Gastrocnemius medialis (tissue), 4 donors: ENCODE measurements around the gene ANGEL2. TPM values are rescaled to one million over a fixed set of nuclear protein-coding genes. Genes with fewer than 3 reads are reported as not detected.

Source experiments
- ATAC-seq, 2 donors: fragments of 150-250 bp; one replicate each; pipeline ENCODE4 v1.9.1; 2016
- DNase-seq, 2 donors: peaks; one replicate each; pipeline ENCODE4 v3.0.0-alpha.2; 2019
- H3K27ac ChIP-seq, 4 donors: fragments of 200-600 bp; sonication (generic); 1 replicate in 1 of 4; 2 replicates in 3 of 4; pipeline ENCODE4 v1.5.1; 2016 to 2018; ENCODE audit warnings: mild to moderate bottlenecking in 2 of 4, moderate library complexity in 1 of 4
- H3K27me3 ChIP-seq, 3 donors: fragments of 200-600 bp; sonication (generic) in 2 of 3; 1 replicate in 1 of 3; 2 replicates in 2 of 3; pipeline versions ENCODE4 v1.5.1 to v1.6.0; 2016 to 2019; ENCODE audit warnings: mild to moderate bottlenecking in 1 of 3, moderate library complexity in 1 of 3
- H3K36me3 ChIP-seq, 2 donors: fragments of 200-600 bp; sonication (generic) in 1 of 2; one replicate each; pipeline ENCODE4 v1.5.1; 2017 to 2018
- H3K4me1 ChIP-seq, 2 donors: fragments of 200-600 bp; sonication (generic) in 1 of 2; one replicate each; pipeline ENCODE4 v1.5.1; 2016 to 2017; ENCODE audit warnings: mild to moderate bottlenecking in 2 of 2
- H3K4me3 ChIP-seq, 4 donors: fragments of 200-600 bp; sonication (generic) in 3 of 4; 1 replicate in 1 of 4; 2 replicates in 3 of 4; pipeline ENCODE4 v1.5.1; 2016 to 2019; ENCODE audit warnings: mild to moderate bottlenecking in 2 of 4
- H3K9me3 ChIP-seq, 3 donors: fragments of 200-600 bp; sonication (generic) in 2 of 3; 1 replicate in 1 of 3; 2 replicates in 2 of 3; pipeline ENCODE4 v1.5.1; 2016 to 2019
- POLR2A ChIP-seq, 2 donors: fragments of 450-650 bp; IDR thresholded peaks; one replicate each; pipeline ENCODE4 v1.6.1; 2017; ENCODE audit warnings: antibody characterized with exemption in 2 of 2, mild to moderate bottlenecking in 2 of 2, moderate library complexity in 2 of 2
- in situ Hi-C, 4 donors: fragments of 200-750 bp; cut with MboI; loops; one replicate each; pipeline versions ENCODE4 v1.15.0 to v1.8.0; 2017; ENCODE audit warnings: low sequenced_read_pairs in 4 of 4
- intact Hi-C: fragments of 100-400 bp; cut with DNase I; formaldehyde crosslinking; loops from one replicate; pipeline ENCODE4 v1.15.1; 2023; ENCODE audit warnings: low total_unique reads
- total RNA-seq, 4 donors: library from RNA; depleted of rRNA; stranded (reverse); fragments of >200 nt; gene quantifications; one replicate each; pipeline versions ENCODE4 v1.1.0 to v1.2.3, GENCODE V29; 2016
- TF ChIP-seq, protein P1 (sequence below), 5 experiments: fragments of 450-650 bp in 3 of 5; fragments of 200-600 bp in 2 of 5; sonication (generic) in 2 of 5; IDR thresholded peaks in 4 of 5; conservative IDR thresholded peaks in 1 of 5; 1 replicate in 4 of 5; 2 replicates in 1 of 5; pipeline ENCODE4 v1.5.1; 2016 to 2019; ENCODE audit warnings: antibody characterized with exemption in 5 of 5, mild to moderate bottlenecking in 3 of 5, moderate library complexity in 3 of 5

The ANGEL2 gene
- total RNA-seq, 4 donors from 2014 or later, result 17.7 to 33.2 (median 25.1) TPM

DNA sequence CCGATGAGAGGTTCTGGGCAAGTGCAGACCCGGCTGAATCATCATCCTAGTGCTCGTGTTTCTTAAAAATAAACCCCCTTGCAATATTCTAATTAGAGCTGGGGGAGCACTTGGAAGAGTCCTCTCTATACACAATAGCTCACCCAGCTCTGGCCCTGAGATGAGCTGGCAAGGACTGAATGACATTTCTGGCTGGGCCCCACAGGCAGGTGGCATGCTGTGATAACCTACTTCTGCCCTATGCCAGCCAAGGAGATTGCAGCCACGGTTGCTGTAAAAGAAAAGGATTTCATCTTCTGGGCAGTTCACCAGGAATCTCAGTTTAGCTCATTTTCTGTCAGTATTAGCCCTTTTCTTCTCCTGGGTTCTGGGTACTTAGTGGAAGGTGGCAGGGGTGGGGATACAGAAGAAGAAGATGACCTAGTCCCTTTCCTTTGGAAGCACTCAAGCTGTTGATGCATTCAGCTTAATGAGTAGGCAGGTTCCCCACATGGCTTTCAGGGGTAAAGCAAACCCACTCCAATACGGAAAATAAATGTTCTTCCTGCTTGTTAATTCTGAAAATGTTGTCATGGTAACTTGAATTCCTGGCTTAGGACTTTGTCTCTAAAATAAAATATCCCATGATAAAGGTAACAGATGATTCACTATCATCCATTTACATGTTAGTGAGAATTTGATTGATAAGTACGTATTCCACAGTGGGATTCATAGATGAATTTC, 33.1 kb downstream of the ANGEL2 start:
- peak; percentile 28 for ATAC-seq

DNA sequence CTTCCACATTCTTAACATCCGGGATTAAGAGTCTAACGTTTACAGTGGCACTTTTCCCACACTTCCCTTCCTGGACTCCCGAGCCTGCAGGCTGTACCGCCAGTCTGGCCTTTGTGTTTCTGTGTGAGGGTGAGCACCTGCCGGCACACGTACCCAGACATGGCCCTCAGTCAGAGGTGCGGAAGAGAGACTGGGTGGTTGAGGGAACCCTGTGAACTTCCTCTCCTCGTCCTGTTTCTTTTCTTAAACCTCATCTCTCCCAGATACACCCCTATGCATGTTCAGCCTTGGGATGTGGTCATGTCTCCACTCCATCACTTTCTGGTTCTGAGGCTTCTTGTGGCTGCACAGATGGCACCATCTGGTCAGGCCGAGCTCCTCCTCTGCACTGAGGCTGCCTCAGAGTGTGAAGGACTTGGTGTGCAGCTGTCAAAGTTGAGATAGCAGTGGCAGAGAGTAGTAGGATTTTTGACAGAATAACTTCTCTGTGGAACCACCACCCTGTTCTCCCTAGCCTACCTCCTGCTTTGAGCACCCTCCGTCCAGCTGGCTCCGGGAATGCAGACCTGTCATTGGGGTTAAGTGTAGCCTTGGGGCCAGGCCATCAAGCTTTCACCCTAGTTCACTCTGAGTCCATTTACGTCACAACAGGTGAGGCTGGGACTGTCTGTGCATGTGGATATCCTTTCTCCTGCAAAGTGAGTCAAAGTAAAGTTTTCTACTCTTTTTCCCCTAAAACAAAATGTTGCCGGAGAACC, 33.9 kb downstream of the ANGEL2 start:
- in situ Hi-C loops, result loop anchor here in 3 of 4 donors (25.0 kb wide), 2 partner anchors 169 to 319 kb away; no protein-coding TSS in a partner anchor
- intact Hi-C loops, result loop anchor here (5.0 kb wide), 2 partner anchors 59 to 124 kb away; partner anchors contain the start of gene FLVCR1
- peaks cover 45 to 46% of the 10 kb centered on the region in 2 donors for H3K4me1 ChIP-seq
- no peaks in the 10 kb centered on the region for H3K36me3 ChIP-seq
- peak overlapping the region; percentile 35 to 70 (median 59) for H3K27ac ChIP-seq
- no peak overlapping the region for H3K4me3 ChIP-seq
- TF ChIP-seq POLR2A (IDR thresholded peaks at IDR 0.05), result no peak
- TF ChIP-seq, protein P1, sequence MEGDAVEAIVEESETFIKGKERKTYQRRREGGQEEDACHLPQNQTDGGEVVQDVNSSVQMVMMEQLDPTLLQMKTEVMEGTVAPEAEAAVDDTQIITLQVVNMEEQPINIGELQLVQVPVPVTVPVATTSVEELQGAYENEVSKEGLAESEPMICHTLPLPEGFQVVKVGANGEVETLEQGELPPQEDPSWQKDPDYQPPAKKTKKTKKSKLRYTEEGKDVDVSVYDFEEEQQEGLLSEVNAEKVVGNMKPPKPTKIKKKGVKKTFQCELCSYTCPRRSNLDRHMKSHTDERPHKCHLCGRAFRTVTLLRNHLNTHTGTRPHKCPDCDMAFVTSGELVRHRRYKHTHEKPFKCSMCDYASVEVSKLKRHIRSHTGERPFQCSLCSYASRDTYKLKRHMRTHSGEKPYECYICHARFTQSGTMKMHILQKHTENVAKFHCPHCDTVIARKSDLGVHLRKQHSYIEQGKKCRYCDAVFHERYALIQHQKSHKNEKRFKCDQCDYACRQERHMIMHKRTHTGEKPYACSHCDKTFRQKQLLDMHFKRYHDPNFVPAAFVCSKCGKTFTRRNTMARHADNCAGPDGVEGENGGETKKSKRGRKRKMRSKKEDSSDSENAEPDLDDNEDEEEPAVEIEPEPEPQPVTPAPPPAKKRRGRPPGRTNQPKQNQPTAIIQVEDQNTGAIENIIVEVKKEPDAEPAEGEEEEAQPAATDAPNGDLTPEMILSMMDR (IDR thresholded peaks at IDR 0.05 in 4 of 5, conservative IDR thresholded peaks at IDR 0.05 in 1 of 5), result no peak
- no peaks in the 10 kb centered on the region for H3K27me3 ChIP-seq
- H3K9me3 ChIP-seq, result no peaks in the 10 kb centered on the region
- ATAC-seq, result no peak
- no peak for DNase-seq

More for the DNA sequence above, 33.1 kb downstream of the ANGEL2 start:
- Histone ChIP-seq H3K9me3 (no peaks in the 10 kb centered on the region), H3K4me1 (peaks cover 45 to 46% of the 10 kb centered on the region in 2 donors), H3K27me3 (no peaks in the 10 kb centered on the region), H3K27ac (peak overlapping the region in 3 of 4 donors; percentile 57 to 70 (median 61)), H3K36me3 (no peaks in the 10 kb centered on the region), H3K4me3 (no peak overlapping the region)
- TF ChIP-seq, protein P1 (IDR thresholded peaks at IDR 0.05 in 4 of 5, conservative IDR thresholded peaks at IDR 0.05 in 1 of 5), result no peak
- no peak for TF ChIP-seq POLR2A (IDR thresholded peaks at IDR 0.05)
- DNase-seq, result peak in 1 of 2 donors; percentile 31
- intact Hi-C loops, result loop anchor here (5.0 kb wide), 2 partner anchors 60 to 125 kb away; partner anchors contain the start of gene FLVCR1
- in situ Hi-C loops, result loop anchor here in 3 of 4 donors (25.0 kb wide), 2 partner anchors 170 to 320 kb away; no protein-coding TSS in a partner anchor

DNA sequence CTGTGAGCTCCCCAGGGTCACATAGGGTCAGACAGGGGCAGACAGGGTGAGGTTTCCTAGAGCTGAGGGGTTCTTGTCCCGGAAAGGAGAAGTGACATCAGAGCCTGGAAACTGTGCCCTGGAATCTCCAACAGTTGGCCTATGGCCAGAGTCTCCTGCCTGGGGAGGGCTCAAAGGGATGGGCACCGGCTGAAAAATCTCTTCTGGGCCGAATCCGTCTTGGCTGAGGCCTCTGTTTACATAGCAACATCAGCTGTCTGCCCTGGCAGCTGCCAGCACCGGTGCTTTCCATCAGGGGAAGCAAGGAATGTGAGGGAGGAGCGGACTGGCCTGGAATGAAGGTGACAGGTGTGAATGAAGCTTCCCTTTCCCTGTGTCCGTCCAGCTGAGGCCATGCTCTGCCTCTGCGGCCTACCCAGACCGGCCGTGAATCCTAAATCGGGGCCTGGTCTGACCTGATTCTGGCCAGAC, 34.6 kb downstream of the ANGEL2 start:
- Histone ChIP-seq H3K4me1 (peaks cover 45 to 46% of the 10 kb centered on the region in 2 donors), H3K27ac (peak overlapping the region in 3 of 4 donors; percentile 57 to 70 (median 61)), H3K27me3 (no peaks in the 10 kb centered on the region), H3K36me3 (no peaks in the 10 kb centered on the region), H3K9me3 (no peaks in the 10 kb centered on the region), H3K4me3 (no peak overlapping the region)
- DNase-seq (peak in 1 of 2 donors; percentile 31), ATAC-seq (peak; percentile 18 to 32)
- in situ Hi-C loops (loop anchor here in 3 of 4 donors (25.0 kb wide), 2 partner anchors 169 to 319 kb away; no protein-coding TSS in a partner anchor), intact Hi-C loops (loop anchor here (5.0 kb wide), 2 partner anchors 59 to 124 kb away; partner anchors contain the start of gene FLVCR1)
- TF ChIP-seq, protein P1 (IDR thresholded peaks at IDR 0.05 in 4 of 5, conservative IDR thresholded peaks at IDR 0.05 in 1 of 5), result no peak
- no peak for TF ChIP-seq POLR2A (IDR thresholded peaks at IDR 0.05)

DNA sequence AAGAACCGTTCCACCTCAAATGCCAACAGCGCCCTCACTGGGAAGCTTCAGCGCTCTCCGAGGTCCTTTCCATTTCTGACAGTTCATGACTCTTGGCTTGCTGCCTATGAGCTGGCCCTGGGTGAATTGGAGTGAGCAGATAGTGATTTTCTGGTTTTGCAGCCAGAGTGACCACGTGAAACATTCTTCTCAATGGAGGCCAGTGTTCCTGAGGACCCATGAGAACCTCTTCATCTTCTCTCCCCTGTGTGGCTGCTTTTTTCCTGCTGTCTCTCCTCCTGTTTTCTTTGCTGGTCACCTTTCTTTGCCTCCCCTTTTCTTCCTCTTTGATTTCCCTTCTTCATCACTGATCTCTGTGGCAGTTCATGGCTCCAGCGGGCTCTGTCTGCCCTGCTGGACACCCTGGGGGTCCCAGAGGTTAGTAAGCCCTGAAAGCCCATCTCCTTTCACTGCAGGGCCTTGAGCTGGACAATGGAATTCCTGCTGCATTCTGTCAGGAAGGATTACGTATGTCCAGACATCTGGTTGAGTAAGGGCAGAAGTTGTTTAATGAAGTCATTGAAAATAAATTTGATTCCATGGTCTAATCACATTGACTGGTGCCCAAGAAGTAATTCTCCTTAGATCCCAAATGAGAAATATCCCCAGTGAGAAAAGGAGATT, 35.4 kb downstream of the ANGEL2 start:
- H3K27ac ChIP-seq, result peak overlapping the region; percentile 26 to 70 (median 59)
- in situ Hi-C loops, result loop anchor here in 3 of 4 donors (25.0 kb wide), 2 partner anchors 168 to 318 kb away; no protein-coding TSS in a partner anchor

More for the DNA sequence above, 35.4 kb downstream of the ANGEL2 start:
- Histone ChIP-seq H3K36me3 (no peaks in the 10 kb centered on the region), H3K4me3 (no peak overlapping the region), H3K9me3 (no peaks in the 10 kb centered on the region), H3K27me3 (no peaks in the 10 kb centered on the region), H3K4me1 (peaks cover 45 to 46% of the 10 kb centered on the region in 2 donors)
- intact Hi-C loops, result loop anchor here (1.0 to 5.0 kb wide), 3 partner anchors 35 to 123 kb away; partner anchors contain the start of genes ANGEL2 and FLVCR1
- DNase-seq (peak in 1 of 2 donors; percentile 37), ATAC-seq (peak; percentile 29 to 50)
- TF ChIP-seq POLR2A (IDR thresholded peaks at IDR 0.05), result no peak
- TF ChIP-seq, protein P1 (IDR thresholded peaks at IDR 0.05 in 4 of 5, conservative IDR thresholded peaks at IDR 0.05 in 1 of 5), result no peak
